ENCODE data around the gene UTP4. TPM values are rescaled to one million over a fixed set of nuclear protein-coding genes. Genes with fewer than 3 reads are reported as not detected.

Gene UTP4
- total RNA-seq, 2 experiments from 2014 or later, result 40.1 to 40.3 TPM

- no peak for DNase-seq
- no peak for ATAC-seq (ENCODE audit: poor library complexity)
- POLR2A ChIA-PET, result no interaction called here
These were observed 19.2 kb upstream of the UTP4 start for GRCh38 chr16:69113216-69113615.

GRCh38 chr16:69114346-69114975 lies 18.0 kb upstream of the UTP4 start:
- ChIA-PET POLR2A (no interaction called here), CTCF (interaction anchor here (2.2 kb wide), 1 partner anchor 10 kb away, joined by 17 read pairs; no protein-coding TSS in a partner anchor)
- Mint-ChIP-seq H3K36me3 (ENCODE audit: low read depth) (peaks cover 86% of the 10 kb centered on the region), H3K27ac (no peak overlapping the region), H3K27me3 (peaks cover 4% of the 10 kb centered on the region), H3K4me3 (no peak overlapping the region), H3K4me1 (ENCODE audit: low read depth) (no peaks in the 10 kb centered on the region), H3K9me3 (no peaks in the 10 kb centered on the region)
- H3K4me3 ChIP-seq (ENCODE audit: low read length), result no peak overlapping the region
- ATAC-seq (ENCODE audit: poor library complexity) (no peak), DNase-seq (no peak)
- peaks cover 55% of the 10 kb centered on the region for H3K36me3 ChIP-seq (ENCODE audit: insufficient read depth, low read length)
- H3K4me1 ChIP-seq (ENCODE audit: insufficient read depth, low read length), result peaks cover 5% of the 10 kb centered on the region
- intact Hi-C loops (cut with DNase I, micrococcal nuclease), result no loop called here
- no peak for TF ChIP-seq CTCF (IDR thresholded peaks at IDR 0.05)
- H3K9me3 ChIP-seq (ENCODE audit: control insufficient read depth in 1 of 2, insufficient read depth in 1 of 2, low read length in 2 of 2), result no peaks in the 10 kb centered on the region
- peaks cover 0 to 7% of the 10 kb centered on the region in 2 experiments for H3K27me3 ChIP-seq (ENCODE audit: control insufficient read depth in 1 of 2, insufficient read depth in 2 of 2, low read length in 2 of 2)
- H3K27ac ChIP-seq (ENCODE audit: low read depth in 1 of 2, low read length in 2 of 2), result no peak overlapping the region

More at GRCh38 chr16:69113216-69113615, 19.2 kb upstream of the UTP4 start:
- Mint-ChIP-seq H3K27me3 (peaks cover 15% of the 10 kb centered on the region), H3K9me3 (no peaks in the 10 kb centered on the region), H3K4me3 (no peak overlapping the region), H3K4me1 (ENCODE audit: low read depth) (peaks cover 1% of the 10 kb centered on the region), H3K36me3 (ENCODE audit: low read depth) (peaks cover 76% of the 10 kb centered on the region), H3K27ac (no peak overlapping the region)
- no peak for TF ChIP-seq CTCF (IDR thresholded peaks at IDR 0.05)
- Histone ChIP-seq H3K27me3 (ENCODE audit: control insufficient read depth in 1 of 2, insufficient read depth in 2 of 2, low read length in 2 of 2) (peaks cover 9 to 12% of the 10 kb centered on the region in 2 experiments), H3K9me3 (ENCODE audit: control insufficient read depth in 1 of 2, insufficient read depth in 1 of 2, low read length in 2 of 2) (no peaks in the 10 kb centered on the region), H3K4me1 (ENCODE audit: insufficient read depth, low read length) (peaks cover 5% of the 10 kb centered on the region), H3K27ac (ENCODE audit: low read depth in 1 of 2, low read length in 2 of 2) (no peak overlapping the region), H3K36me3 (ENCODE audit: insufficient read depth, low read length) (peaks cover 43% of the 10 kb centered on the region), H3K4me3 (ENCODE audit: low read length) (no peak overlapping the region)
- intact Hi-C loops (cut with DNase I, micrococcal nuclease), result no loop called here
- CTCF ChIA-PET, result interaction anchor here (1.3 to 2.2 kb wide), 2 partner anchors 11 to 16 kb away, joined by 7 to 17 read pairs; no protein-coding TSS in a partner anchor

GRCh38 chr16:69114976-69115355 lies 17.5 kb upstream of the UTP4 start:
- H3K9me3 Mint-ChIP-seq, result no peaks in the 10 kb centered on the region
- CTCF ChIA-PET, result no interaction called here
- no peaks in the 10 kb centered on the region for H3K4me1 Mint-ChIP-seq (ENCODE audit: low read depth)
- H3K27me3 Mint-ChIP-seq, result no peaks in the 10 kb centered on the region
- peaks cover 86% of the 10 kb centered on the region for H3K36me3 Mint-ChIP-seq (ENCODE audit: low read depth)
- H3K27me3 ChIP-seq (ENCODE audit: control insufficient read depth in 1 of 2, insufficient read depth in 2 of 2, low read length in 2 of 2), result peaks cover 0 to 7% of the 10 kb centered on the region in 2 experiments
- TF ChIP-seq CTCF (IDR thresholded peaks at IDR 0.05), result no peak
- POLR2A ChIA-PET, result no interaction called here
- no peak overlapping the region for H3K4me3 ChIP-seq (ENCODE audit: low read length)
- ATAC-seq (ENCODE audit: poor library complexity) (no peak), DNase-seq (no peak)
- H3K4me1 ChIP-seq (ENCODE audit: insufficient read depth, low read length), result peaks cover 5% of the 10 kb centered on the region
- H3K27ac Mint-ChIP-seq, result no peak overlapping the region
- intact Hi-C loops (cut with DNase I, micrococcal nuclease), result no loop called here
- no peak overlapping the region for H3K27ac ChIP-seq (ENCODE audit: low read depth in 1 of 2, low read length in 2 of 2)
- no peaks in the 10 kb centered on the region for H3K9me3 ChIP-seq (ENCODE audit: control insufficient read depth in 1 of 2, insufficient read depth in 1 of 2, low read length in 2 of 2)
- H3K4me3 Mint-ChIP-seq, result no peak overlapping the region
- H3K36me3 ChIP-seq (ENCODE audit: insufficient read depth, low read length), result peaks cover 56% of the 10 kb centered on the region

Data from CD4-positive, alpha-beta T cell (primary cell).